GM12878 (cell line): ENCODE results near the gene VCL. TPM values are rescaled to one million over a fixed set of nuclear protein-coding genes. Genes with fewer than 3 reads are reported as not detected.

Experiments
- ATAC-seq: fragments of 200-7000 bp; cut with Tn5 transposase; 3 replicates; pipeline ENCODE4 v1.9.1; 2020; ENCODE audit warnings: mild to moderate bottlenecking, moderate library complexity
- BruUV-seq: library from RNA; stranded (reverse); fragments of 400-500 nt; replicated peaks from 2 replicates; lab custom pipeline; 2021; lab: Mats Ljungman, UMichigan
- CTCF ChIA-PET: fragments of 300-600 bp; sonication (Branson Sonifier 250); formaldehyde crosslinking; extraction: SDS; loops from one replicate; lab custom pipeline; 2021; ENCODE audit warnings: inconsistent platforms; lab: Yijun Ruan, JAX
- POLR2A ChIA-PET: fragments of 350-600 bp; formaldehyde crosslinking; extraction: SDS; loops from one replicate; lab custom pipeline; 2021; ENCODE audit warnings: inconsistent platforms; lab: Charles Lee
- RAD21 ChIA-PET: fragments of 300-600 bp; sonication (Branson Sonifier 250); formaldehyde crosslinking; loops from one replicate; lab custom pipeline; 2023; ENCODE audit warnings: antibody characterized with exemption; ENCODE audit not compliant: unreplicated experiment; lab: Charles Lee
- SMC1A ChIA-PET: fragments of 300-600 bp; sonication (Branson Sonifier 250); formaldehyde crosslinking; loops from one replicate; lab custom pipeline; 2023; ENCODE audit not compliant: unreplicated experiment, uncharacterized antibody; lab: Charles Lee
- DNase-seq: peaks from one replicate; pipeline ENCODE4 v3.0.0-alpha.2; 2011; ENCODE audit warnings: low read depth, low spot score
- FAIRE-seq: peaks from 3 replicates; lab custom pipeline; 2011; peaks lifted over from hg19 to GRCh38; lab: Jason Lieb, UNC
- H2AFZ ChIP-seq: 2 replicates; pipeline ENCODE4 v1.6.0; 2011; ENCODE audit warnings: low read depth, low read length, control low read depth; ENCODE audit not compliant: control insufficient read depth
- H3K27ac ChIP-seq: 2 replicates; pipeline ENCODE4 v1.5.1; 2011; ENCODE audit warnings: control low read depth; ENCODE audit not compliant: control insufficient read depth, insufficient read depth
- H3K27me3 ChIP-seq, 2 experiments: replicated peaks in 1 of 2; 2 replicates each; pipeline versions ENCODE4 v1.6.0 to v1.6.1; 2011; ENCODE audit warnings: low read length in 1 of 2; ENCODE audit not compliant: control insufficient read depth in 2 of 2, insufficient read depth in 2 of 2
- H3K36me3 ChIP-seq, 2 experiments: 2 replicates each; pipeline ENCODE4 v1.5.1; 2011; ENCODE audit warnings: low read length in 1 of 2; ENCODE audit not compliant: control insufficient read depth in 2 of 2, insufficient read depth in 2 of 2
- H3K4me1 ChIP-seq: 2 replicates; pipeline ENCODE4 v1.6.1; 2011; ENCODE audit warnings: mild to moderate bottlenecking, low read length, moderate library complexity, mixed read lengths; ENCODE audit not compliant: control insufficient read depth, insufficient read depth
- H3K4me2 ChIP-seq: 2 replicates; pipeline ENCODE4 v1.6.0; 2011; ENCODE audit warnings: control low read depth; ENCODE audit not compliant: control insufficient read depth, insufficient read depth
- H3K4me3 ChIP-seq: fragments of 200-600 bp; sonication (generic); 2 replicates; pipeline ENCODE4 v1.5.1; 2016
- H3K79me2 ChIP-seq: 2 replicates; pipeline ENCODE4 v1.6.0; 2011; ENCODE audit warnings: low read length; ENCODE audit not compliant: control insufficient read depth, insufficient read depth
- H3K9ac ChIP-seq: 2 replicates; pipeline ENCODE4 v1.8.0; 2011; ENCODE audit warnings: low read length, control low read depth, mixed read lengths; ENCODE audit not compliant: control insufficient read depth, insufficient read depth
- H3K9me3 ChIP-seq: replicated peaks from 3 replicates; pipeline ENCODE4 v1.5.1; 2011; ENCODE audit warnings: mild to moderate bottlenecking, low read length; ENCODE audit not compliant: control insufficient read depth, insufficient read depth
- H4K20me1 ChIP-seq: 2 replicates; pipeline ENCODE4 v1.6.0; 2011; ENCODE audit not compliant: control insufficient read depth, insufficient read depth
- CREB1 ChIP-seq: IDR thresholded peaks from 2 replicates; pipeline ENCODE4 v1.6.1; 2012; ENCODE audit warnings: low read depth, mild to moderate bottlenecking, inconsistent platforms
- IKZF2 ChIP-seq, 2 experiments: fragments of 450-650 bp; IDR thresholded peaks; 2 replicates each; pipeline ENCODE4 v1.6.1; 2017; ENCODE audit warnings: mild to moderate bottlenecking in 2 of 2, moderate library complexity in 2 of 2
- WGBS: methylation state at CpG from one replicate; pipeline ENCODE4 v1.1.6; 2016; ENCODE audit warnings: low lambda C conversion rate; ENCODE audit not compliant: insufficient replicate concordance, insufficient coverage; ENCODE audit errors: missing lambda C conversion rate; 5-methylcytosine and 5-hydroxymethylcytosine counted together
- in situ Hi-C: fragments of 300-500 bp; cut with MboI; formaldehyde crosslinking; loops from 9 replicates; pipeline ENCODE4 v1.14.3; 2018; ENCODE audit warnings: mixed read lengths
- intact Hi-C: fragments of 100-400 bp; cut with micrococcal nuclease; formaldehyde crosslinking; loops from one replicate; pipeline ENCODE4 v1.14.2; 2022; ENCODE audit not compliant: unreplicated experiment
- polyA plus RNA-seq, 11 experiments: library from polyadenylated mRNA; depleted of rRNA in 4 of 11; unstranded in 6 of 11; stranded (reverse) in 5 of 11; fragments of >200 nt; fragmentation: Nextera tagmentation in 4 of 11; fragmentation: Illumina TruSeq in 1 of 11; extraction: Ambion mirVana in 4 of 11; extraction: Trizol in 1 of 11; gene quantifications; 1 replicate in 1 of 11; 2 replicates in 10 of 11; pipeline versions ENCODE4 v1.2.1 to v1.2.3, GENCODE V29; 2011 to 2016; ENCODE audit warnings: inconsistent platforms in 2 of 11, missing spikeins in 2 of 11, low read depth in 1 of 11
- total RNA-seq, 4 experiments: library from RNA; depleted of rRNA in 3 of 4; stranded (reverse); fragments of >200 nt in 3 of 4; fragmentation: Illumina TruSeq in 1 of 4; extraction: Trizol in 1 of 4; gene quantifications; 2 replicates each; pipeline versions ENCODE4 v1.2.1 to v1.2.3, GENCODE V29; 2013 to 2021
- TF ChIP-seq, protein P1 (sequence below): fragments of 450-650 bp; IDR thresholded peaks from 2 replicates; pipeline ENCODE4 v1.6.1; 2016; ENCODE audit warnings: mild to moderate bottlenecking, moderate library complexity, borderline replicate concordance

The VCL gene
- total and polyA plus RNA-seq, 10 of the 15 experiments (the other 5 are each of a cell fraction or from before 2014, with no cell fraction given) = 6.7 to 54.6 (median 24.3) TPM

- ATAC-seq (no peak), FAIRE-seq (no peak), DNase-seq (no peak)
- in situ Hi-C loops (no loop called here), intact Hi-C loops (no loop called here)
- ChIA-PET CTCF (interaction anchor here (0.9 to 2.7 kb wide), 9 partner anchors 11 to 220 kb away, joined by 3 to 11 read pairs (median 4); a partner anchor contains a TSS), SMC1A (interaction anchor here (0.7 to 2.7 kb wide), 15 partner anchors 8 to 107 kb away, joined by 3 to 18 read pairs (median 3); no protein-coding TSS in a partner anchor), RAD21 (interaction anchor here (0.6 to 2.0 kb wide), 9 partner anchors 8 to 93 kb away, joined by 3 to 6 read pairs (median 3); no protein-coding TSS in a partner anchor), POLR2A (interaction anchor here (1.0 kb wide), 1 partner anchor 19 kb away, joined by 3 read pairs; no protein-coding TSS in a partner anchor)
- no peaks in the 10 kb centered on the region for H4K20me1 ChIP-seq
- H3K4me2 ChIP-seq = no peak overlapping the region
- 38% methylated on average over 6 of the region's 6 CpGs for WGBS
- no peaks in the 10 kb centered on the region for H3K36me3 ChIP-seq
- TF ChIP-seq IKZF2 (IDR thresholded peaks at IDR 0.05) (0 out of 4 replicates have a peak, but pooled peaks of 1 of the 2 experiments have one; percentile 31), CREB1 (no peak)
- TF ChIP-seq, protein P1, sequence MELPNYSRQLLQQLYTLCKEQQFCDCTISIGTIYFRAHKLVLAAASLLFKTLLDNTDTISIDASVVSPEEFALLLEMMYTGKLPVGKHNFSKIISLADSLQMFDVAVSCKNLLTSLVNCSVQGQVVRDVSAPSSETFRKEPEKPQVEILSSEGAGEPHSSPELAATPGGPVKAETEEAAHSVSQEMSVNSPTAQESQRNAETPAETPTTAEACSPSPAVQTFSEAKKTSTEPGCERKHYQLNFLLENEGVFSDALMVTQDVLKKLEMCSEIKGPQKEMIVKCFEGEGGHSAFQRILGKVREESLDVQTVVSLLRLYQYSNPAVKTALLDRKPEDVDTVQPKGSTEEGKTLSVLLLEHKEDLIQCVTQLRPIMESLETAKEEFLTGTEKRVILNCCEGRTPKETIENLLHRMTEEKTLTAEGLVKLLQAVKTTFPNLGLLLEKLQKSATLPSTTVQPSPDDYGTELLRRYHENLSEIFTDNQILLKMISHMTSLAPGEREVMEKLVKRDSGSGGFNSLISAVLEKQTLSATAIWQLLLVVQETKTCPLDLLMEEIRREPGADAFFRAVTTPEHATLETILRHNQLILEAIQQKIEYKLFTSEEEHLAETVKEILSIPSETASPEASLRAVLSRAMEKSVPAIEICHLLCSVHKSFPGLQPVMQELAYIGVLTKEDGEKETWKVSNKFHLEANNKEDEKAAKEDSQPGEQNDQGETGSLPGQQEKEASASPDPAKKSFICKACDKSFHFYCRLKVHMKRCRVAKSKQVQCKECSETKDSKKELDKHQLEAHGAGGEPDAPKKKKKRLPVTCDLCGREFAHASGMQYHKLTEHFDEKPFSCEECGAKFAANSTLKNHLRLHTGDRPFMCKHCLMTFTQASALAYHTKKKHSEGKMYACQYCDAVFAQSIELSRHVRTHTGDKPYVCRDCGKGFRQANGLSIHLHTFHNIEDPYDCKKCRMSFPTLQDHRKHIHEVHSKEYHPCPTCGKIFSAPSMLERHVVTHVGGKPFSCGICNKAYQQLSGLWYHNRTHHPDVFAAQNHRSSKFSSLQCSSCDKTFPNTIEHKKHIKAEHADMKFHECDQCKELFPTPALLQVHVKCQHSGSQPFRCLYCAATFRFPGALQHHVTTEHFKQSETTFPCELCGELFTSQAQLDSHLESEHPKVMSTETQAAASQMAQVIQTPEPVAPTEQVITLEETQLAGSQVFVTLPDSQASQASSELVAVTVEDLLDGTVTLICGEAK = peak; percentile 81
- no peaks in the 10 kb centered on the region; the same call in 1 of the 2 replicates for H3K79me2 ChIP-seq
- no peaks in the 10 kb centered on the region for H3K27me3 ChIP-seq
- no peaks in the 10 kb centered on the region for H3K9me3 ChIP-seq
- H3K9ac ChIP-seq = no peak overlapping the region
- peaks cover 13% of the 10 kb centered on the region for H3K4me1 ChIP-seq
- no peak overlapping the region for H3K27ac ChIP-seq
- H3K4me3 ChIP-seq = no peak overlapping the region
- no peak overlapping the region; the same call in 1 of the 2 replicates for H2AFZ ChIP-seq
- no TSS peak for BruUV-seq
Observed at GRCh38 chr10:73992899-73993788, 4.8 kb upstream of the VCL start.
